HG02571 (cell line): ENCODE data around the gene CNFN.

Source experiments
- ATAC-seq: cut with Tn5 transposase; IDR thresholded peaks from one replicate; pipeline ENCODE4 v1.9.1; 2021; ENCODE audit warnings: mild to moderate bottlenecking, moderate library complexity; ENCODE audit not compliant: unreplicated experiment

The CNFN gene

GRCh38 chr19:42376177-42376555, 13.9 kb downstream of the CNFN start:
- no peak for ATAC-seq

DNA sequence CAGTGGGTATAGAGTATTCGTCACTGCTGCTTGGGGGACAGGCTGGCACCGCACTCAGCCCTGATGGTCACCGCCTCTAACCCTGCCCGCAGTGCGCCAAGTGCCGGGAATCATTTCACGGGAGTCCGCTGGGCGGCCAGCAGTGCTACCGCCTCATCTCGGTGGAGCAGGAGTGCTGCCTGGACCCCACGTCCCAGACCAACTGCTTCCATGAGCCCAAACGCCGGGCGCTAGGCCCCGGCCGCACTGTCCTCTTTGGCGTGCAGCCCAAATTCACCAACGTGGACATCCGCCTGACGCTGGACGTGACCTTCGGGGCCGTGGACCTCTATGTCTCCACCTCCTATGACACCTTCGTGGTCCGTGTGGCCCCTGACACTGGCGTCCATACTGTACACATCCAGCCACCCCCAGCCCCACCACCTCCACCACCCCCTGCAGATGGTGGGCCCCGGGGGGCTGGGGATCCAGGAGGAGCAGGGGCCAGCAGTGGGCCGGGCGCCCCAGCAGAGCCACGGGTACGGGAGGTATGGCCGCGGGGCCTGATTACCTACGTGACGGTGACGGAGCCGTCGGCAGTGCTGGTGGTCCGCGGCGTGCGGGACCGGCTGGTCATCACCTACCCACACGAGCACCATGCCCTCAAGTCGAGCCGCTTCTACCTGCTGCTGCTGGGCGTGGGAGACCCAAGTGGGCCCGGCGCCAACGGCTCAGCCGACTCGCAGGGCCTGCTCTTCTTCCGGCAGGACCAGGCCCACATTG, 14.5 kb downstream of the CNFN start:
- no peak for ATAC-seq

- ATAC-seq: no peak
Observed at GRCh38 chr19:42374826-42375376, 15.2 kb downstream of the CNFN start.

GRCh38 chr19:42370626-42371175, 19.4 kb downstream of the CNFN start:
- no peak for ATAC-seq

- no peak for ATAC-seq
Observed at GRCh38 chr19:42370068-42370520, 20.0 kb downstream of the CNFN start.

GRCh38 chr19:42369433-42370067, 20.5 kb downstream of the CNFN start:
- no peak for ATAC-seq

DNA sequence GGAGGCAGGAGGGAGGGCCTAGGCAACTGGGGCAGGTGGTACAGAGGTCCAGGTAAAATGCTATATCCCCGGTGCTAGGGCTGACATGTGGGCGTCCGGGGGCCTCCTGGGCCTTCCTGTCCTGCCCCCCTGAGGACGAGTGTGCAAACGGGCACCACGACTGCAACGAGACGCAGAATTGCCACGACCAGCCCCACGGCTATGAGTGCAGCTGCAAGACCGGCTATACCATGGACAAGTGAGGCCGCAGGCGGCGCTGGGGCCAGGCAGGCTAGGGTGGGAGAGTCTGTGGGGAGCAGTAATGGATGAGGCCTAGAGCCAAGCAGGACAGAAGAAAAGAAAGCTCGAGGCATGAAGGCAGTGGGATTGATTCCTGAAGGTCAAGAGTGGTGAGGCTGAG, 21.3 kb downstream of the CNFN start:
- ATAC-seq: no peak

DNA sequence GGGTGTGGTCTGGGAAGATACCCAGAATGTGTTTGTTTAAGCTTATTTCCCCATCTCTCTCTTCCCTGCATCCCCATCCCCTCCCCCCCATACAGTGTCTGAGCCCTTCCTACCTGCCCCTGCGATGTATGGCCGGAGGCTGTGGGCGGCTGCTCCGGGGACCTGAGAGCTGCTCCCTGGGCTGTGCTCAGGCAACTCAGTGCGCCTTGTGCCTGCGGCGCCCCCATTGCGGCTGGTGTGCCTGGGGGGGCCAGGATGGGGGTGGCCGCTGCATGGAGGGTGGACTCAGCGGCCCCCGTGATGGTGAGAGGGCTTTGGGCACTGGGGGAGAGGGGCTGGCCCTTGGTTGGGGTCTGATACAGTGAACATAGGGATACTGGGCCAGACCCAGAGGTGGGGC, 21.7 kb downstream of the CNFN start:
- no peak for ATAC-seq

GRCh38 chr19:42367929-42368328, 22.2 kb downstream of the CNFN start:
- ATAC-seq: no peak

- no peak for ATAC-seq
Observed at GRCh38 chr19:42366673-42367072, 23.4 kb downstream of the CNFN start.

DNA sequence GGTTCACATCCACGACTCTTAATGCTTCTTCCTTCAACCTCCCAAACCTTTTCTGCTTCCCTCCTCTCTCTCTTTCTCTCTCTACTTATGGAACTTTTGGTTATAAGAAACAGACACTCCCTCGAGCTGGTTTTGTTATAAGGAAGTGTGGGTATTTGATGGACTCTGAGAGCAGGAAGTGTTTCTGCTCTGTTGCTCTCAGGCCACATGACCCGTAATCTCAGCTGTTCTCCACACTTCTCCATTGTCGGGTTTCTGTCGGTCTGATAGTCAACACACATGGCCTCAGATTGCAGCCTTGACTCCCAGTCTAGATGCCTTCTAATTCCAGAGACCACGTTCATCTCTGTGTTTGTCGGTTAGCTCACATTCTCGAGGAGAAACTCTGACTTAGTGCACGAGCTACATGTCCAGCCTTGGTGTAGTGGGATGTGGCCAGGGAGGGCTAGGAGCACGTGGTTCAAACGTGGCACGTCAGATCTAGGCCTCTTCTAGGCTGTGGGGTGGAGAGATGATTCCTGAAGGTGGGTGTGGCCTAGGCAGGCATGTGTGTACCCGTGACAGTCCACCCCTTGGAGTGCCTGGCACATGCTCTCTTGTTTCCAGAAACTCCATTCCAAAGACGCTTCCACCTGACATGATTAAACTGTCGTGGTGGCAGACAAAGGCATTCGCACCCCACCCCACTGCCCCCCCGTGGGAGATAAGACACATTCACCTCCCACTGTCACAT, 26.3 kb downstream of the CNFN start:
- no peak for ATAC-seq

- ATAC-seq: no peak
Observed at GRCh38 chr19:42362891-42363440, 27.1 kb downstream of the CNFN start.

GRCh38 chr19:42362342-42362741, 27.8 kb downstream of the CNFN start:
- no peak for ATAC-seq

GRCh38 chr19:42361545-42361910, 28.6 kb downstream of the CNFN start:
- no peak for ATAC-seq

DNA sequence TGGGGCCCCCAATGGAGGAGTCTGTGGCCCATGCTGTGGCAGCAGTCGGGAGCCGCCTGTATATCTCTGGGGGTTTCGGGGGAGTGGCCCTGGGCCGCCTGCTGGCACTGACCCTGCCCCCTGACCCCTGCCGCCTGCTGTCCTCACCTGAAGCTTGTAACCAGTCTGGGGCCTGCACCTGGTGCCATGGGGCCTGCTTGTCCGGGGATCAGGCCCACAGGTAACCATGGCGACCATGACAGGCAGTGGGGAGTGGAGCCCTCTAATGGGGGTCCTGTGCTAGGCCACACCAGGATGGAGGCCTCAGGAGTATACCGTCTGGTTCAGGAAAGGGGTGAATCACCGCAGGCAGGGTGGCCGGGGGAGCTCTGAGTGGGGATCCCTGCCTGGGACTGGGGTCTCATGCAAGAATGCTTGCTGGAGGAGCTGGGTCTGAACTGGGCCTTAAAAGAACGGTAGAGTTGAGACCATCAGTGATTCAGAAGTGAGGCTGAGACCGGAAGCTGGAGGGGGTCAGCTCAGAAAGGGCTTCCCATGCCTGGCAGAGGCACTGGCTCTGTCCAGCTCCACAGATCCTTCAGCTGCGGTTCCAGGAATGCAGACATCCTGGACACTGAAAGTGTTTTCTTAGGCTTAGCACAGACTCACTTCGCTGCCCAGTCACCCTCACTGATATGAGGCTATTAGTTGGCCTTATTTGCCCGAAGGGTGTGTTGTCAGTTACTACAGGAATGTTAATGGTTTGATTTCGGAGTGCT, 29.1 kb downstream of the CNFN start:
- ATAC-seq: no peak

GRCh38 chr19:42357290-42357689, 32.8 kb downstream of the CNFN start:
- no peak for ATAC-seq

- no peak for ATAC-seq
Observed at GRCh38 chr19:42356686-42357085, 33.4 kb downstream of the CNFN start.

DNA sequence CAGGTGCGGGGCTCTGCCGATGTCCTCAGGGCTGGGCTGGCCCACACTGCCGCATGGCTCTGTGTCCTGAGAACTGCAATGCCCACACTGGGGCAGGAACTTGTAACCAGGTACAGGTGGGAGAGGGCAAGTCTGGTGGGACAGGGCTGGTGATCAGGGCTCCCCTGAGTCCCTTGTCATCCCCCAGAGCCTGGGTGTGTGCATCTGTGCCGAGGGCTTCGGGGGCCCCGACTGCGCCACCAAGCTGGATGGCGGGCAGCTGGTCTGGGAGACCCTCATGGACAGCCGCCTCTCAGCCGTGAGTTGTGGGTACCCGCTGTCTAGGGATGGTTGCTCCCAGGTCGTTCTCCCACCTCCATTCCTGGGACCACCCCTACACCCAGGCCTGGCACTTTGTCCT, 34.2 kb downstream of the CNFN start:
- ATAC-seq: no peak

- no peak for ATAC-seq
Observed at GRCh38 chr19:42353341-42354015, 36.6 kb downstream of the CNFN start.
